Measurements from ENCODE around the gene MYBPH. TPM values are rescaled to one million over a fixed set of nuclear protein-coding genes. Genes with fewer than 3 reads are reported as not detected.

MYBPH gene
- total RNA-seq, 1 donor from 2014 or later, result not detected

DNA sequence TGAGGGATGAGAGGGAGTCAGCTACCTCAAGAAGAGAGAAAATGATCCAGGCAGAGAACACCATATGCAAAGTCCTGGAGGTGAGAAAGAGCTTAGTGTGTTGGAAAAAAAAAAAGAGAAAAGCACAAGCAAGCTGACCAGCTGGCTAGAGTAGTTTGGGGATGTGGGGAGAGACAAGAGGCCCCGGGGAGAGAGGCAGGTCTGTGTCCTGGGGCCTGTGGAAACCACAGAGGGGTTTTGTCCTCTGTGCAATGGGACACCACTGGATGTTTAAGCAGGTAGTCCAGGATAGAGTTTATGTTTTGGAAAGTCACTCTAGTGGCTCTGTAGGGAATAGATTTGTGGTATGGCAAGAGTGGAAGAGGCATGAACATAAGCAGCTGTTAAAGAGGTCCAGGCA, 25.3 kb upstream of the MYBPH start:
- ATAC-seq (no peak), DNase-seq (ENCODE audit: low spot score) (no peak)

DNA sequence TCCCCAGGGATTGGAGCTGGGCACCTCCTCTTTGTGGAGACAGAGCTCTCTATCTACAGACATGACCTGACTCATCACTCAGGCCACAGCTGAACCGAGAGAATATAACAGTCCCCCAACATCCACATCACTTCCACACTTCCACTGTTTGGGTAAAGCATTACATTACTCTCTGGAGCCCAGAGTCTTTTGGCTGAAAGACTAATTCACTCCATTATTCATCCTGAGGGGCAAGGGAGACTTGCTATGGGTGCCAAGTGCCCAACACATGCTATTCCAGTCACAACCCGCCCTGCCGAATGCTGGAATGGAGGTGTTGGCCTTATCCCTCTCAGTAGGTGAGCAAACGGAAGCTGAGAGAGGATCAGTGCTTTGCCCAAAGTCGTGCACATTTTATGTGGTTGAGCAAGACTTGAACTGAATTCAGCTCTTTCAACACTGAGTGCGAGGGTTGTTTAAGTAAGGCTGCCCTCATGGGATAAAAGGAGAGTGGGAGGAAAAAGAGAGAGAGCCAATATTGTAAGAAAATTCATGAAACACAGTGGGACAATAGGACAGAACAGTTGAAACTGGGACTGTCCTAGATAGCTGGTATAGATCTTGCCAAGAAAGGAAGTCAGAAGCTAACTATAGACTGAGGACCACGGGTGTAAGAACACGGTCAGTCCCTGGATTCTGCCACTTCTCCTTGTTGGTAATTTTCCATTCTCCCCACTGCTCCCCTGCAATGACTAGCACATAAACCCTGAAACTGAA, 24.4 kb upstream of the MYBPH start:
- ATAC-seq (peak; percentile 84), DNase-seq (ENCODE audit: low spot score) (peak; percentile 75)

DNA sequence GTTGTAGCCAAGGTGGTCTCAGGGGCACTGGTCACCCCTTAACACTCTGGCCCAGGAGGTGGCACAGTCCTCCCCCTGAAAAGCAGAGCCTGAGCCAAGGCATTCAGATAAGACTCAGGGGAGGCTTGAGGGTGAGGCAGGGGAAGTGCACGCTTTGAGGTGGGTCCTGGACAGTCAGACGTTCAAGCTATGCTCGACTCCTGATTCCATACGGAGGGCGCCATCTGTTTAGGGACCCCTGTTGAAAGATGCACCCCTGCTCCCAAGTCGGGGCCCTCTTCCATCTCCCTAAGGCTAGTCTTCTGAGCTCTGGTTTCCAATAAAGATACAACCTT, 23.8 kb upstream of the MYBPH start:
- DNase-seq (ENCODE audit: low spot score), result no peak
- peak; percentile 3 for ATAC-seq

DNA sequence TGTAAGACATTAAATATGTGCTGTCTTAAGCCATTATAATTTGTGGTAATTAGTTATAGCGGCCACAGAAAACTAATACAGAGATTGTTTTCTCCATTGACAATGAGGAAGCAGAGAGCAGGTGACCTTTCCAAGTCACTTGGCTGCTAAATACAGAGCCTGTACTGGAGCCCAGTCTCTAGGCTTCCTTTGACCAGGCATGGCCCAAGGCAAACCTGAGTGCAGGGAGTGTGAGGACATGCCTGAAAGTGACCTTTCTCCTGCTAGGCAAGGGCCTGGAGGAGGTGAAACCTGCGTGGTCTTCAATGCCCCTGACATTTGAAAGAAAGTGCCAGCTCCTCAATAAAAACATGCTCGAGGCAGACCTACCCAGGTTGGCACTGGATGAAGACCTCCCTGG, 23.4 kb upstream of the MYBPH start:
- peak; percentile 62 for DNase-seq (ENCODE audit: low spot score)
- ATAC-seq, result peak; percentile 80

DNA sequence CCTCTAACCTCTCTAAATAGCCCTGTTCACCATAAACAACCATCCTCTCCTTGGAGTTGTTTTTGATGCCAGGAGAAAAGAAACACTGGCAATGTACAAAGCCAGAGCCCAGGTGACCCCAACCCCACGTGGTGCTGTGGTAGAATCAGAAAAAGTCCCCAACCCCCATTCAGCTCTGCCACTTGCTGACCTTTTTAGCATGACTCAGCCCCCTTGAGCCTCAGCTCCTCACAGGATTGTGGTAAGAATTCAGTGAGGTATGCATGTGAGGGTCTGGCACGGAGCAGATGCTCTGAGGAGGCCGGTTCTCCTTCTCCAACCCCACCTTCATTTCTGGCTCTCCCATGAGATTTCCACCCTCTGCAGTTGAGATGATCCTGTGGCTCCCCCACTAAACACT, 22.0 kb upstream of the MYBPH start:
- no peak for ATAC-seq
- DNase-seq (ENCODE audit: low spot score), result no peak

DNA sequence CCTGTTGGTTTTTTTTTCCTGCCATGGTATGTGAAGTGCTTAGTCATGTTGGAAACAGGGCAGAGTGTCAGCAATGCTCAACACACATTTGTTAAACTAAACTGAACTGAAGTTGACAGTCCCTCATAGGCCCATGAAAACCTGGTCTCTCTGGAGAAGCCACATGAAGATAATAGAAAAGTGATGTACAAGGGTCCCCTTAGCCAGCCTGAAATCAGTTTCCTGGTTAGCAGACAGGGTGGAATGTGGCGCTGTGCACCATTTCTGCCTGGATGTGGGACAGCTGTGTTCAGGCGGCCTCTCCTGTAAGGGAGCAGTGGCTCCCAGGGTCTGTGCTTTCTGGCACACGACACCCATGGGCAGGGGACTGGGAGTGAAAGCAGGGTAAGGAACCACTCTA, 20.7 kb upstream of the MYBPH start:
- no peak for ATAC-seq

DNA sequence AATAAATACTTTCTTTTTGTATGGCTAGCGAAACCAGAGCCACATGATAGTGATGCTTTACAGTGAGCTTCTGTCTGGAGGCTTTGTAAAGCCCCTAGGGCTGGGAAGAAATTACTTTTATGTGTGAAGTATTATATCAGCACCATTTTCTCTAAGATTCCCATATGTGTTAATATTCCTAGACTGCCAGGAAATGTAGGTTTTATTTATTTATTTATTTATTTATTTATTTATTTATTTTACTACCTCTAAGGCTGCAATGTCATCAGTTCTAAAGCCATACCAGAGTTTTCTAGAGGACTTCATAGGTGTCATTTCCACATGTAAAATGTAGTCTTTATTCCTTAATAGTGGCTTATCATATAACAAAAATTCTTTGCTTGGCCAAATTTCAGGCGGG, 15.3 kb upstream of the MYBPH start:
- no peak for DNase-seq (ENCODE audit: low spot score)

More for the DNA sequence above, 20.7 kb upstream of the MYBPH start:
- no peak for DNase-seq (ENCODE audit: low spot score)

DNA sequence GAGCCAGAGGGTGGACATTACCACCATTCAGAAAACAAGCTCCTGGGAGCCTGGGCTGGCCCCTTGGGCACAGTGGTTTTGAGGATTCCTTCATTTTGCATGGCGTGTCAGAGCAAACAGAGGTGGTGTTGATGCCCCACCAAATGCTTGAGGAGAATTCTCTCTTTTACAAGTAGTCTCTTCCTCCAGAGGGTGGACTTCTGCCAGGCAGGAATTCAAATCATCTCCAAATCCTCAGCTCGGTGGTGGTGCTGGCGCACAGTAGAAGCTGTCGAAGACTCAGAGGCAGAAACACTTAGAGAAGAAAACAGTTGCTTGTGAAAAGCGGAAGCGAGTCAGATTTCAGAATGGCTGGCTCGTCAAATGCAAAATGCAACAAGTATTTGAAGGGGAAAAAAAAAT, 14.3 kb upstream of the MYBPH start:
- DNase-seq (ENCODE audit: low spot score) (no peak), ATAC-seq (no peak)

More for the DNA sequence above, 15.3 kb upstream of the MYBPH start:
- no peak for ATAC-seq

DNA sequence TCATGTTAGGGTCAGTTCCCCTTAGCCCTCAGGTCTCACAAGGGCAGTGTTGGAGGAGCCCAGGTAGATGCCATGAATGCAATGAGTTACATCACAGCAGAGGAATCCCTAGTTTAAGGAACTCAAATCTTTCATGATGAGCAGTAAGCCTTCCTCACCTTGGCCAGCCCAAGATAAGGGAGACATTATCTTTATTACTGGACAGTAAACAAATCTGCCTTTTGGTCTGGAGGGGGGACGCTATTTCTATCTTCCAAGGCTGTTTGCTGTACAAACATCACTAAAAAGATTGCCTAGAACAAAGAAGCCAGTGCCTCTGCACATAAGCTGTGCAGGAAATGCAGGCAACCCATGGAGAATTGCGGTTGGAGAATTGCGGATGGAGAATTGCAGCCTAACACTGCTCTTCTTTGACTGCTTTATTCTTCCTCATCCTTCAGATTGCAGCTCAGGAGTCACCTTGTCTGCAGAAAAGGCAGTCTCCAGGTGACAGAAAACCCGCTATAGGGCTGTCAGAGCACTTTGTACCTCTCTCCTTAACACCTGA, 13.1 kb upstream of the MYBPH start:
- DNase-seq (ENCODE audit: low spot score) (no peak), ATAC-seq (no peak)

DNA sequence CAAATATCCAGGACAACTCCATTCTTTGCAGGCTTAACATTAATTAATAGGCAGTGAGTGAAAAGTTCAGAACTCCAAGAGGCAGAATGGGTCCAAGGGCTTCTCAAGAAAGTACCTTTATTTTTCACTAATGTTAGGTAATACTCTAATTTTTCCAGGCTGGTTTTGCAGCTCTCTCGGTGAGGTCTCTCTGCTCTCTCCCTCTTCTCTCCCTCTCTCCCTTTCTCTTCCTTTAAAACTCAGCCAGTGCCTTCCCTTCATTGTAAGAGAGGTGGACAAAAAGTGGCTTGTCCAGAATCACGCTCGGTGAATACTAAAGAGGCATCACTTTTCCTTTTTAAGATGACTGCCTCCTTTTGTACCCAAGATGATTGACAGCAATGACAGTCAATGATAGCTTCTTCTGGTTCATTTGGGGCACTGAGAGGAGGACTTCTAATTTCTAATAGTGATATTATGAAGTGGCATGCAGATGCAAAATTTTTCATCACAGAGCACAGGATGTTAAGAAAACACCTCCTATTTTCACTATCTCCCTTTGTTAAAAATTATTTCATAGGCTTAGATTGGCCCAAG, 12.2 kb upstream of the MYBPH start:
- ATAC-seq, result no peak
- no peak for DNase-seq (ENCODE audit: low spot score)

DNA sequence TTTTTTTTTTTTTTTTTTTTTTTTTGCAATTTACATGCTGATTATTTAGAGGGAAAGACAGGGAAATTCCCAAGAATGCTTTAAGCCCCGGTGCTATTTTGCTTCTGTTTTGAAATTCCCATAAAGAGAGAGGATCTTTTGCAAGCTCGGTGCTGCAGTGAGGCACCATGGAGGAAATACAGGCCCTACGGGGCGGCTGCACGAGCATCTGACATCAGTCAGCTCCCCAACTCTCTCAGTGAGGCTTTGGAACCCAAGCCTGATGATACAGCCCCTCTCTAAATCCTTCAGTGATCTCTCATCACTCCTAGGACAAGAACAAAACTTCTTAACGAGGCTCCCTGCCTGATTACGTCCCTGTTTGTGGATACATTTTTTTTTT, 11.7 kb upstream of the MYBPH start:
- no peak for ATAC-seq

DNA sequence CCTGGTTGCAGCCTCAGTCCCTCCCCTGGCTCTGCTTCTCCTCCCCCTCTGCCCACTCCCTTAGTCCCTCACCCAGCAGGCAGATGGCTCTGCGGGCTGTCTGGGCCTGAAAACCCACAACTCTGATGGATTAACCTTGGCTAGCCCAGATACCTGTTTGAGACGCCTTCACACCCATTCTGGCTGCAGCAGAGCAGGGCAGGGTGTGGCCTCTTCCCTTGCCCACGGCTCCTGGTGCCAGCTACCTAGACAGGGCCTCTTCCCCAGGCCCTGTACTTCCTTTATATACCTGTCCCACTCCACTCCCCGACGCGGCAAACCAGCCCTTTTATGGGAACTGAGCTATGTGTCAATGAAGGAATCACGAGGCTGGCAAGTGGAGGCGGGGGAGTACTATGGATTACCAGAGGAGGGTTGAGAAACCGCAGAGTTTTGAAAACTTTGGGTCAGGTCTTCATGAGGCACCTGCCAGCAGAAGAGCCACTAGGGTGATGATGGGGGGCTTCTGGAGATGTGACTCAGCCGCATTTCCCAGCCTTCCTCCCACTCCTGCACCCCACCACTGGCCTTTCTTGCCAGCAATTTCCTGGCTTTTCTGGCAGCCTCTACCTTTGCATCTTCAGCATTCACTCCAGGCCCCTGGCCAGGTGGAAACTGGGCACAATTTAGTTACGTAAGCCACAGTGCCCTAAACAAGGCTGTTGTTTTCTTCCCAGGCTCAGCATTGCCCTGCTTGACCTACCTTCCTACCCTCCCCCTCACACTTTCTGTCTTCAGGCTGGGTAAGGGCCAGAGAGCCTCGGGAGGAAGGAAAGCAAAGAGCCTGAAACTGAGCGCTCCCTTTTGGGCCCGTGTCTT, 11.0 kb upstream of the MYBPH start, which contains the start of gene CHI3L1:
CHI3L1 (minus strand) TSS at position 259 of the 858 bp plus-strand sequence; CDS start at position 178, 81 bp downstream.
- peak; percentile 79 for ATAC-seq
- DNase-seq (ENCODE audit: low spot score), result peak; percentile 73

More for the DNA sequence above, 11.7 kb upstream of the MYBPH start:
- DNase-seq (ENCODE audit: low spot score), result no peak

DNA sequence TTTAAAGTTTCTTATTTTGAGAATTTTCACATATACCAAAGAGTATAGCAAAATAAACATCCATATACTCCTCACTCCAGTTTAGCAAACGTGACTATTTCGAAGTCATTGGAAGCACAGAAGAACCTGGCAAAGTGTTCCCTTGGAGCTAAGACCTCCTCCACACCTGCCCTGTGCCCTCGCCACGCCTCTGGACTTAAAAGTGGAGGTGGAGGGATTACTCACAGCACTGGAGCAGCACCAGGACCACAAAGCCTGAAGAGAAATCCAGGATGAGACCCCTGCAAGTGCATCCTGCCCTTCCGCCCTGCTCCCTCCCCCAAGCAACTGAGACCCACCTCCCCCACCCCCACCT, 10.4 kb upstream of the MYBPH start:
- peak; percentile 12 for ATAC-seq

DNA sequence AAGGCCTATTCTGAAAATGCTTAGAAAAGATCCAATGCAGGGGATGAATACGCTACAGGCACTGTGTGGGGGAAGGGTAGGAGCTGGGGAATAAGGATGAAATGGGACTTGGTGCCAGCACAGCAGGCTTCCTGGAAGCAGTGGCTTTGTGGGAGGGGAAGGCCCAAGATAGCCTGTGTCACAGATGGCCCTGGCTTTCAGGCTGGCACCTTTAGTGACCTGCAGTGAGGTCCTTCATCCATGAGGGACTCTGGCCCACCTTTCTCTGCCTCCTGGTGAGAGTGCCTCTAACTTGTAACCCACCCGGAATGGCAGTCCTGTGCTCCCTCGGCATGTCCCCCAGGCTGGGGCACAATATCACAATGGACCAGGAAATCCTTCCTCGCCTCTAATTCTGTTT, 10.0 kb upstream of the MYBPH start:
- no peak for ATAC-seq
- DNase-seq (ENCODE audit: low spot score), result no peak

More for the DNA sequence above, 10.4 kb upstream of the MYBPH start:
- DNase-seq (ENCODE audit: low spot score), result no peak

DNA sequence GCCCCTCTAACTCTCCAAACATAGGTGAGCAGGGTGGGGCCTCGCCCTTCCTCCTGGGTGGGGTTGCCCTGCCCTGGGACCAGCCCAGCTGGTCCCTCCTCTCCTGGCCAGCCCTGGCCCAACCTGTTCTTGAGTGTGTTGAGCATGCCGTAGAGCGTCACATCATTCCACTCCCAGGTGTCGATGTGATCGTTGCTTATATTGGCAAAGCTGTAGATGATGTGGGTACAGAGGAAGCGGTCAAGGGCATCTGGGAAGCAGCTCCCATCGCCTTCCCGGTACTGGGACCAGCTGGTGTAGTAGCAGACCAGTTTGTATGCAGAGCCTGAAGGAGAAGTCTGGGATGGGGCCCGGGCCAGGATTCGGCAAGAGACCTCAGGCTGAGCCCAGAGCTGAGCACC, 9.4 kb upstream of the MYBPH start:
- DNase-seq (ENCODE audit: low spot score) (no peak), ATAC-seq (no peak)

DNA sequence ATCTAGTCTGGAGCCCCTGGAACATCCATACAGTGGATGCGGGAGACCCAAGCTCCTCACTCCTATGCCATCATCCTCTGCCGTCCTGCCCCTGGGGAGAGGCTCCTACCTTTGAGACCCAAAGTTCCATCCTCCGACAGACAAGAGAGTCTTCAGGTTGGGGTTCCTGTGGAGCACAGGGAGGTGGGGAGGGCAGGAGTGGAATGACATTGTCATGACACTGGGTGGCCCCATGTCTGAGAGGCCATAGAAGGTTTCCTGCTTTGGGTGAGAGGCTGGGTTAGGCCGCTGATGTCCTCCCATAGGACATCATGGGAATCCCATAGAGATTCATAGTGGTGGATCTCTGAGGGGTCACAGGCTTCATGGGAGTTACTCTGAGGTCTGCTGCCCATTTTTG, 8.8 kb upstream of the MYBPH start:
- DNase-seq (ENCODE audit: low spot score) (no peak), ATAC-seq (no peak)

DNA sequence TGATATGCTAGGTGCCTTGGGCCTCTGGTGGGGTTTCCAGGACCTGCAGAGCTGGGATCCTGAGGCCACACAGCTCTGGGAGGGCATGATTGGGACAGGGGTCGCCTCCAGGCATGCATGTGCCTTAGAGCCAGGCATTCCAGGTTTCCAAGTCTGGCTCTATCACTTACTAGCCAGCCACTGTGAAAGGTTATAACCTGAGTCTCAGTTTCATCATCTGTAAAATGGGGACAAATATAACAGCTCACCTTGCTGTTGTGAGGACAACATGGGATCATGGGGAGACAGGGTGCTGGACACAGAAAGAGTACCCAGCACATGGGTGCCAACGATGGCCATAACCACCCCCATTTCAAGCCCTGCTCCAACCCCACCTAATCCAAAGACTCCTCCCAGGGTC, 8.2 kb upstream of the MYBPH start:
- DNase-seq (ENCODE audit: low spot score) (no peak), ATAC-seq (no peak)

DNA sequence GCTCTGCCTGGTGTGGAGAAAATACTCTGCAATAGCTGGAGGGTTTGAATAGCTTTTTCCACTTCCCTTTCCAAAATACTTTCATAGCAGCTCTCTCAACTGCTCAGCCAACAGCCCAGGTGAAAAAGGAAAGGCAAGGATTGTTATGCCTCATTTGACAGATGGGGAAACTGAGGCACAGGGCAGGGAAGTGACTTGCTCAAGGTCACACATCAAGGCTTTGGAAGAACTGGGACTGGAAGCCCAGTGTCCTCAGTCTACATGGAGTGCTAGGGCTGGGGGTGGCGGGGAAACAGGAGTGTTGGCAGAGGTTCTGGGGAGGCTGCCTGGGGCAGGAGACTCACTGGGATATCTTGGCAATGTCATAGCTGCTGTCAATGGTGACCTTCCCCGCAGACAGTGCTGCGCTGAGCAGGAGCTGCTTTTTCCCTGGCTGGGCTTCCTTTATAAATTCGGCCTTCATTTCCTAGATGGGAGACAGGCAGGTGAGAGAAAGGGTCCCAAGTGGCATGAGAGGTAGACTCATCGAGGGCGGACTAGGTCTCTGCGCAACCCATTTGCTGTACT, 6.8 kb upstream of the MYBPH start:
- ATAC-seq (no peak), DNase-seq (ENCODE audit: low spot score) (no peak)

DNA sequence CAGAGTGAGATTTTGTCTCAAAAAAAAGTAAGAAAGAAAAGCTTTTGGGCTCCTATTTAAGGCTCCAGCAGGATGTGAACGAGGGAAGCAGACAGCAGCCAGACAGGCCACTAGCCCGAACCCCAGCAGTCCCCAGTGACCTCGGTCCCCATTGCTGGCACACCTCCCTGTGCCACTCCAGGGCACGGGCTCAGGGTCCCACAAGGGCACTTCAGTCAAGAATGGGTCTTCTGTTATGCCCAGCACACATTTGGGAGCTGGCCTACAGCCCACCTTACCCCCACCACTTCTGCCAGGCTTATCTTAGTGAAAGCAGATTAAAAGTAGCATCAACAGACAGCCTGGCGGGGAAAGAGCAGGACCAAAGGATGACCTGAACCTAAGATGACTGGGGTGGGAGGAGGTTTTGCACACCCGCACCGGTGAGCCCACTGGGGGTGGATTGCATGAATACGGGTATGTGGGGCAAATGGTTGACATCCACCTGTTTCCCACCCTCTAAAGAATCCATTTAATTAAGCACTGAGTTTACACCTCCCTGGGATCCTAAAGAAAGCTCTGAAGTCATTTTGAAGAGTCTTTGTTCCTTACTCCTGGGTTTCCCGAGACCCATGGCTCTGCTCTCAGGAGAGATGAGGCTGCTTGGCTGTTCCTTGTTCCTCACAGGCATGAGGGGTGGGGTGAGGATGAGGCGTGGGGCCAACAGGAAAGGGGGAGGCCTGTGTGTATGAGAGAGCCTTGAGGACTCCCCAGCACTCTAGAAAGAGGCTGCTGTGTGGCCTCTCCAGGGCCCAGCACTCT, 6.2 kb upstream of the MYBPH start:
- ATAC-seq (no peak), DNase-seq (ENCODE audit: low spot score) (no peak)

DNA sequence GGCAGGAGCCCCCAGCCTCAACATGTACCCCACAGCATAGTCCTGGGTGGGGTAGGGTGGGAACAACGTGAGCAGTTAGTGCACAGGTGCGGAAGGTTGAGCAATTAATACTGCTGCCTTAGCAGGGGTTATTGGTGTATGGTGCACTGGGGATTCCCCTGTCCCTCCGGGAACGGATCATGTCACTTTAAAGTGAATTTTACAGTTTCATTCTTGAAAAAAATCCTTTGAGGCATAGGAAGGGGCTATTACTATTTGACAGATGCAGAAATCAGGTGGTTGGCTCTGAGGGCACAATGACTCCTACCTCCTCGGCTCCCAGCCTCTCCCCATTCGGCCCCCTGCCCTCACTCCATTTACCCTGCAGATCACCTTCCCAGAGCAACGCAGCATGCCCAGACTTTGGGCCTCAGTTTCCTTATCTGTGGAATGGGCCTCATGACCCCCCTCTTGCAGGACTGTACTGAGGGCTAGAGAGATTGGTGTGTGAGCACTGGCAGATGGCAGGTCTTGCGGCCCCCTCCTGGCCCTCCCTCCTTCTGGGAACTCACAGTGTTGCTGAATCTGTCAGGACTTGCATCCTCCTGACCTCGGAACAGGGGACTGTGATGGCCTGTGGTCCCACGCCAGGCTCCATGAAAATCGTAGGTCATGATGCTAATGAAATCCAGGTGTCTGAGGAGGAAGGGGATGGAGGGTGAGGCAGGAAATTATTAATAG, 5.1 kb upstream of the MYBPH start:
- ATAC-seq, result no peak
- no peak for DNase-seq (ENCODE audit: low spot score)

Measured in left lobe of liver (tissue), 2 donors.